ENCODE measurements around the gene PPP6R1.

The PPP6R1 gene

GRCh38 chr19:55240713-55241020, 18.1 kb downstream of the PPP6R1 start:
- no peak for DNase-seq
- Histone ChIP-seq H3K36me3 (replicated peaks) (peaks cover 85% of the 10 kb centered on the region), H3K27ac (no peak overlapping the region), H3K4me3 (ENCODE audit: low read depth, low read length) (no peak overlapping the region), H3K27me3 (replicated peaks) (no peaks in the 10 kb centered on the region)
- in situ Hi-C loops (cut with HindIII; ENCODE audit: low pct_ligation_motif_present, low sequenced_read_pairs) = no loop called here
- no peak for TF ChIP-seq CTCF (IDR thresholded peaks at IDR 0.05; ENCODE audit: low read depth, low read length, missing control alignments)

DNA sequence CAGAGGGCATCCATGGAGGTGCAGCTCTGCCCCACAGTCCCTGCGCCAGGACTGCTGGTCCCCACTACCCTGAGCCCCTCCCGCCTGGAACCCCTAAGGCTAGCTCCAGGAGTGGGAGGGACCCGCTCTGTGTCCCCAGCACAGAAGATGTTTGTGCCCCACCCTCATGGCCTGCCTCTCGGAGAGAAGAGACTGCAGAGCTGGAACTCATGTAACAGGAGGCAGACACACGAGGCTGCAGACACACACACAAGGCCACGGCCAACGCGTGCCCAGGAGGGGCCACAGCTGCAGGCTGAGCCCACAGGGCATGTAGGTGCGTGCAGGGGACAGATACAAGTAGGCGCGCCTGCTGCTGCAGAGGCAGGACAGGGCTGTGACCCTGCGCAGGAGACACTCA, 19.8 kb downstream of the PPP6R1 start:
- H3K27ac ChIP-seq = no peak overlapping the region
- no peak for TF ChIP-seq CTCF (IDR thresholded peaks at IDR 0.05; ENCODE audit: low read depth, low read length, missing control alignments)
- DNase-seq = no peak
- in situ Hi-C loops (cut with HindIII; ENCODE audit: low pct_ligation_motif_present, low sequenced_read_pairs) = no loop called here
- no peak overlapping the region for H3K4me3 ChIP-seq (ENCODE audit: low read depth, low read length)
- no peaks in the 10 kb centered on the region for H3K27me3 ChIP-seq (replicated peaks)
- H3K36me3 ChIP-seq (replicated peaks) = peaks cover 72% of the 10 kb centered on the region

DNA sequence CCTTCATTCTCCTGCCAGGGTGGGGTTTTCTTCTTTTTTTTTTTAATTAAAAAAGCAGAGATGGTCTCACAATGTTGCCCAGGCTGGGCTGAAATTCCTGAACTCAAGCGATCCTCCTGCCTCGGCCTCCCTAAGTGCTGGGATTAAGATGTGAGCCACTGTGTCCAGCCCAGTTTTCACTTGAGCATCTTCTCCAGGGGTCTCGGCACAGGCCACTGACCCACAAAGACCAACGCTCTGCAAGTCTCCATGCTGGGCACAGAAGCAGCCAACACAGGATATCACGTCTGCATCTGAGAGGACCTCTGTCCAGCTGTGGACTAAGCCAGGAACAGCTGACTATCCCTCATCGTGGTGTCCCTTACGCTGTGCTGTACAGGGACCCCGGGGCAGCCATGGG, 20.8 kb downstream of the PPP6R1 start:
- Histone ChIP-seq H3K36me3 (replicated peaks) (peaks cover 65% of the 10 kb centered on the region), H3K27me3 (replicated peaks) (no peaks in the 10 kb centered on the region), H3K4me3 (ENCODE audit: low read depth, low read length) (no peak overlapping the region), H3K27ac (no peak overlapping the region)
- TF ChIP-seq CTCF (IDR thresholded peaks at IDR 0.05; ENCODE audit: low read depth, low read length, missing control alignments) = no peak
- in situ Hi-C loops (cut with HindIII; ENCODE audit: low pct_ligation_motif_present, low sequenced_read_pairs) = no loop called here
- no peak for DNase-seq

DNA sequence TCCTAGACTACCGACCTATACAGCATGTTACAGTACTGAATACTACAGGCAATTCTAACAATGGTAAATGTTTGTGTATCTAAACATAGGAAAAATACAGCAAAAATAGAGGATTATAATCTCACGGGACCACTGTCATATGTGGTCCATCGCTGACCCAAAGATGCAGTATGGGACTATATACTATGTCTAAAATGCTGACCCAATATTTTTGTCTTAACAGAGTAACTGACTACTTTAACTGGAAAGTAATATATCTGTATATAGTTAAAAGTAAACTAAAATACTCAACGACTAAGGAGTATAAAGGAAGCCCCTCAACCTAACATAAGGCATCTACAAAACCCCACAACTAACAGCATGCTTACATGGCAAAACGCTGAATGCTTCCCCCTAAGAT, 25.8 kb downstream of the PPP6R1 start:
- Histone ChIP-seq H3K36me3 (replicated peaks) (peaks cover 56% of the 10 kb centered on the region), H3K4me3 (ENCODE audit: low read depth, low read length) (no peak overlapping the region), H3K27me3 (replicated peaks) (no peaks in the 10 kb centered on the region), H3K27ac (no peak overlapping the region)
- no peak for TF ChIP-seq CTCF (IDR thresholded peaks at IDR 0.05; ENCODE audit: low read depth, low read length, missing control alignments)
- in situ Hi-C loops (cut with HindIII; ENCODE audit: low pct_ligation_motif_present, low sequenced_read_pairs) = no loop called here
- DNase-seq = no peak

GRCh38 chr19:55232286-55232602, 26.6 kb downstream of the PPP6R1 start:
- Histone ChIP-seq H3K36me3 (replicated peaks) (peaks cover 55% of the 10 kb centered on the region), H3K27ac (no peak overlapping the region), H3K27me3 (replicated peaks) (no peaks in the 10 kb centered on the region), H3K4me3 (ENCODE audit: low read depth, low read length) (no peak overlapping the region)
- DNase-seq = no peak
- in situ Hi-C loops (cut with HindIII; ENCODE audit: low pct_ligation_motif_present, low sequenced_read_pairs) = no loop called here
- TF ChIP-seq CTCF (IDR thresholded peaks at IDR 0.05; ENCODE audit: low read depth, low read length, missing control alignments) = no peak

DNA sequence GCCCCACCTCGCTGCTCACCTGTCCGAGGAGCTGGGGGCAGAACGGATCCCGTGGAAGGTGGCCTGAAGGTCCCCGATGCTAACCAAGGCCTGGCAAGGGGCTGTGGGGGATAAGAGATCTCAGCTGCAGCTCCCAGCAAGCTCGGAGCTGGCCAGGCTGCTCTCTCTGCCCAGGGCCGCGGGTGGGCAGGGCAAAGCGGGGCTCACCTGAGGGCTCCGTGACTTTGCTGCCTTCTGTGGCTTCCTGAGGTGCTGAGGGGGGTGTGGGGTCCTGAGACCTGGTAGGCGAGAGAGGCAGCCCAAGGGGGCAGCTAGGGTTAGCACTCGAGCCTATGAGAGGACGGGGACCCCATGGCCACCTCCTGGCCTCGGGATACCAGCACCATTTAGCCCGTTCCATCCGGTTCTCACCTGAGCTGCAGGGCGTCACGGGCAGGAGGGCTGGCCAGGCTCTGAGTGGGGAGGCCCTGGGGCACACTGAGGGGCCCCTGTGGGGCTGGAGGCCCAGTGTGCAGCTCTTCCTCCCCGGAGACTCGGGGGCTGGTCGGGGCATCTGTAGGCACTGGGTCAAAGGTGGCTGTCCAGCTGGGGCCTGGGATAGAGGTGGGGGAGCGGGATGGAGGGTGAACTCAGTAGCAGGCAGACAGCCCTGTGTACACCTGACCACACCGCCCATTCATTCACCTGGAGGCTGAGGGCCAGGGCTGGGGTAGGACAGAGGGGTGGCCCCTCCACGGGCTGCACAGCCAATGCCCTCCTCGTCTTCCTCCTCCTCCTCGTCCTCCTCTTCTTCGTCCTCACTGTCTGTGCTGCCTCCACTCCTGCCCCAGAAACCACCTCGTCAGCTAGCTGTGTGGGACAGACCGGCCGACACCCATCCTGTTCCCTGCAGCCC, 27.2 kb downstream of the PPP6R1 start:
- DNase-seq = no peak
- Histone ChIP-seq H3K36me3 (replicated peaks) (peaks cover 54% of the 10 kb centered on the region), H3K27me3 (replicated peaks) (no peaks in the 10 kb centered on the region), H3K27ac (no peak overlapping the region), H3K4me3 (ENCODE audit: low read depth, low read length) (no peak overlapping the region)
- no peak for TF ChIP-seq CTCF (IDR thresholded peaks at IDR 0.05; ENCODE audit: low read depth, low read length, missing control alignments)
- in situ Hi-C loops (cut with HindIII; ENCODE audit: low pct_ligation_motif_present, low sequenced_read_pairs) = no loop called here

Measured in brain microvascular endothelial cell (primary cell).